Spleen (tissue), 11 donors: ENCODE measurements around the gene ATAD1. TPM values are rescaled to one million over a fixed set of nuclear protein-coding genes. Genes with fewer than 3 reads are reported as not detected.
"Not testable (repeated sequence)": the region's sequence is repeated elsewhere in the genome, so short reads cannot be mapped to it uniquely, and the experiment has no call there.

Experiments used
- DNase-seq: peaks from one replicate; pipeline ENCODE4 v3.0.0-alpha.2; 2020
- H3K27ac ChIP-seq, 8 donors: fragments of 200-600 bp; sonication (generic) in 7 of 8; 1 replicate in 4 of 8; 2 replicates in 4 of 8; pipeline versions ENCODE4 v1.5.0 to v1.8.0; 2016 to 2021; ENCODE audit warnings: inconsistent platforms in 4 of 8, mild to moderate bottlenecking in 4 of 8, moderate library complexity in 1 of 8
- H3K27me3 ChIP-seq, 7 donors: fragments of 200-600 bp; sonication (generic) in 6 of 7; replicated peaks in 1 of 7; 1 replicate in 4 of 7; 2 replicates in 3 of 7; pipeline versions ENCODE4 v1.5.0 to v1.8.0; 2016 to 2021; ENCODE audit warnings: inconsistent platforms in 3 of 7, mild to moderate bottlenecking in 1 of 7
- H3K36me3 ChIP-seq, 6 donors: fragments of 200-600 bp; sonication (generic) in 5 of 6; 1 replicate in 4 of 6; 2 replicates in 2 of 6; pipeline versions ENCODE4 v1.5.0 to v1.8.0; 2016 to 2021; ENCODE audit warnings: inconsistent platforms in 2 of 6
- H3K4me1 ChIP-seq, 6 donors: fragments of 200-600 bp; sonication (generic) in 5 of 6; 1 replicate in 3 of 6; 2 replicates in 3 of 6; pipeline versions ENCODE4 v1.5.0 to v1.8.0; 2016 to 2021; ENCODE audit warnings: inconsistent platforms in 3 of 6
- H3K4me3 ChIP-seq, 8 donors: fragments of 200-600 bp; sonication (generic) in 7 of 8; 1 replicate in 4 of 8; 2 replicates in 4 of 8; pipeline versions ENCODE4 v1.5.0 to v1.8.0; 2016 to 2021; ENCODE audit warnings: inconsistent platforms in 4 of 8, mild to moderate bottlenecking in 4 of 8, moderate library complexity in 2 of 8
- H3K9me3 ChIP-seq, 8 donors: fragments of 200-600 bp; sonication (generic) in 7 of 8; 1 replicate in 4 of 8; 2 replicates in 4 of 8; pipeline versions ENCODE4 v1.5.0 to v1.8.0; 2016 to 2021; ENCODE audit warnings: inconsistent platforms in 4 of 8
- CTCF ChIP-seq, 11 experiments: fragments of 200-600 bp in 7 of 11; fragments of 450-650 bp in 4 of 11; sonication (generic) in 4 of 11; IDR thresholded peaks in 8 of 11; conservative IDR thresholded peaks in 3 of 11; 1 replicate in 7 of 11; 2 replicates in 4 of 11; pipeline versions ENCODE4 v1.4.0 to v1.8.0; 2016 to 2021; ENCODE audit warnings: antibody characterized with exemption in 11 of 11, inconsistent platforms in 4 of 11, mild to moderate bottlenecking in 1 of 11
- POLR2A ChIP-seq, 3 donors: fragments of 450-650 bp; IDR thresholded peaks; one replicate each; pipeline ENCODE4 v1.5.1; 2017; ENCODE audit warnings: antibody characterized with exemption in 3 of 3, mild to moderate bottlenecking in 1 of 3
- POLR2AphosphoS5 ChIP-seq, 3 donors: sonication (generic); formaldehyde crosslinking; IDR thresholded peaks; one replicate each; pipeline ENCODE4 v1.5.1; 2017; ENCODE audit warnings: antibody characterized with exemption in 3 of 3
- WGBS, 5 donors: extraction: QIAGEN DNeasy Blood & Tissue Kit in 3 of 5; methylation state at CpG; one replicate each; pipeline versions ENCODE4 v1.1.5 to v1.1.7; 2013 to 2018; 5-methylcytosine and 5-hydroxymethylcytosine counted together
- intact Hi-C: fragments of 100-400 bp; cut with DNase I; formaldehyde crosslinking; loops from one replicate; pipeline ENCODE4 v1.15.0; 2023; ENCODE audit warnings: low total_unique reads
- polyA plus RNA-seq, 3 donors: library from polyadenylated mRNA; stranded (reverse); fragments of 200-250 nt; gene quantifications; one replicate each; pipeline ENCODE4 v1.2.1, GENCODE V29; 2013
- total RNA-seq, 7 donors: library from RNA; depleted of rRNA in 3 of 7; stranded (reverse); fragments of >200 nt in 3 of 7; fragmentation: NEBNext Ultra II Directional in 4 of 7; extraction: Animal tissue kit (Norgen Biotek cat#: 25700) in 4 of 7; gene quantifications; one replicate each; pipeline versions ENCODE4 v1.1.0 to v1.2.1, GENCODE V29; 2016 to 2021
- donor health status: healthy with polysubstance abuse.
- donor health status: DM: no; HTN: no; CAD: no; lungs with moderate emphysema.
- donor health status: DM: no; HTN: no; CAD: no.
- donor health status: Bipolar disorder and iron deficiency.
- donor health status: healthy.
- donor health status: DM: no; HTN: no; CAD: no.
- donor health status: DM: yes; HTN: yes; CAD: no.

Gene ATAD1
- total and polyA plus RNA-seq, 10 donors: 8.7 to 49.4 (median 32.3) TPM

GRCh38 chr10:87739703-87740102, 78.3 kb downstream of the ATAD1 start:
- H3K4me3 ChIP-seq: no peak overlapping the region
- H3K27me3 ChIP-seq: no peaks in the 10 kb centered on the region
- intact Hi-C loops: loop anchor here (10.0 kb wide), 2 partner anchors 85 to 205 kb away; partner anchors contain the start of gene PAPSS2
- TF ChIP-seq CTCF (IDR thresholded peaks at IDR 0.05 in 8 of 11, conservative IDR thresholded peaks at IDR 0.05 in 3 of 11): no peak
- no peak for TF ChIP-seq POLR2AphosphoS5 (IDR thresholded peaks at IDR 0.05)
- no peak for TF ChIP-seq POLR2A (IDR thresholded peaks at IDR 0.05)
- DNase-seq: no peak
- H3K27ac ChIP-seq: peak overlapping the region in 2 of 8 donors; percentile 32 to 33
- no peaks in the 10 kb centered on the region for H3K9me3 ChIP-seq
- peaks cover 0 to 9% (median 5%) of the 10 kb centered on the region in 6 donors for H3K4me1 ChIP-seq
- H3K36me3 ChIP-seq: peaks cover 0 to 9% (median 0%) of the 10 kb centered on the region in 6 donors
- WGBS, 5 donors: 78 to 92% (median 83%) methylated on average over 4 of the region's 4 CpGs

- WGBS, 5 donors: 93 to 100% (median 95%) methylated on average over 1 of the region's 1 CpG
- intact Hi-C loops: loop anchor here (10.0 kb wide), 2 partner anchors 83 to 203 kb away; partner anchors contain the start of gene PAPSS2
- not testable (repeated sequence) for H3K4me3 ChIP-seq, H3K9me3 ChIP-seq, H3K36me3 ChIP-seq, DNase-seq, H3K27me3 ChIP-seq, H3K27ac ChIP-seq
- H3K4me1 ChIP-seq: peaks cover 0 to 16% (median 8%) of the 10 kb centered on the region in 6 donors
Measured at GRCh38 chr10:87738253-87738652, 79.8 kb downstream of the ATAD1 start.

GRCh38 chr10:87734987-87735827, 82.8 kb downstream of the ATAD1 start:
- Histone ChIP-seq H3K27ac (peak overlapping the region in 1 of 8 donors; percentile 24), H3K9me3 (no peaks in the 10 kb centered on the region), H3K36me3 (no peaks in the 10 kb centered on the region), H3K4me3 (no peak overlapping the region), H3K4me1 (peaks cover 0 to 16% (median 8%) of the 10 kb centered on the region in 6 donors), H3K27me3 (no peaks in the 10 kb centered on the region)
- no peak for TF ChIP-seq POLR2A (IDR thresholded peaks at IDR 0.05)
- no peak for TF ChIP-seq POLR2AphosphoS5 (IDR thresholded peaks at IDR 0.05)
- TF ChIP-seq CTCF (IDR thresholded peaks at IDR 0.05 in 8 of 11, conservative IDR thresholded peaks at IDR 0.05 in 3 of 11): peak; percentile 43 to 78 (median 72)
- WGBS, 5 donors: 38 to 49% (median 41%) methylated on average over 7 of the region's 7 CpGs
- no peak for DNase-seq
- intact Hi-C loops: loop anchor here (10.0 kb wide), 2 partner anchors 80 to 200 kb away; partner anchors contain the start of gene PAPSS2

- intact Hi-C loops: loop anchor here (10.0 kb wide), 2 partner anchors 78 to 198 kb away; partner anchors contain the start of gene PAPSS2
Measured at GRCh38 chr10:87733081-87733480, 84.9 kb downstream of the ATAD1 start.

More at GRCh38 chr10:87733081-87733480, 84.9 kb downstream of the ATAD1 start:
- H3K4me3 ChIP-seq: no peak overlapping the region
- H3K27ac ChIP-seq: no peak overlapping the region
- no peak for TF ChIP-seq POLR2A (IDR thresholded peaks at IDR 0.05)
- no peak for TF ChIP-seq CTCF (IDR thresholded peaks at IDR 0.05 in 8 of 11, conservative IDR thresholded peaks at IDR 0.05 in 3 of 11)
- no peak for TF ChIP-seq POLR2AphosphoS5 (IDR thresholded peaks at IDR 0.05)
- H3K36me3 ChIP-seq: no peaks in the 10 kb centered on the region
- 77 to 88% (median 83%) methylated on average over 5 of the region's 5 CpGs for WGBS, 5 donors
- DNase-seq: no peak
- no peaks in the 10 kb centered on the region for H3K9me3 ChIP-seq
- H3K27me3 ChIP-seq: no peaks in the 10 kb centered on the region
- H3K4me1 ChIP-seq: peaks cover 0 to 16% (median 8%) of the 10 kb centered on the region in 6 donors
